Neuron (in vitro differentiated cells): ENCODE measurements around the gene SLC37A3.
"Not testable (repeated sequence)": the region's sequence is repeated elsewhere in the genome, so short reads cannot be mapped to it uniquely, and the experiment has no call there.

Experiments used
- H2AFZ ChIP-seq: one replicate; pipeline ENCODE4 v1.6.1; 2013; ENCODE audit warnings: low read depth, mild to moderate bottlenecking, inconsistent platforms, low read length, moderate library complexity
- H3K27me3 ChIP-seq: one replicate; pipeline ENCODE4 v1.6.1; 2013; ENCODE audit warnings: low read length; ENCODE audit not compliant: insufficient read depth
- H3K36me3 ChIP-seq: one replicate; pipeline ENCODE4 v1.6.1; 2013; ENCODE audit warnings: low read length; ENCODE audit not compliant: insufficient read depth
- H3K4me1 ChIP-seq: one replicate; pipeline ENCODE4 v1.6.1; 2013; ENCODE audit warnings: low read length; ENCODE audit not compliant: insufficient read depth
- H3K4me3 ChIP-seq: 2 replicates; pipeline ENCODE4 v1.5.1; 2013; ENCODE audit warnings: mild to moderate bottlenecking, low read length, moderate library complexity
- H3K9me3 ChIP-seq: one replicate; pipeline ENCODE4 v1.6.1; 2013; ENCODE audit warnings: low read length

SLC37A3 gene

DNA sequence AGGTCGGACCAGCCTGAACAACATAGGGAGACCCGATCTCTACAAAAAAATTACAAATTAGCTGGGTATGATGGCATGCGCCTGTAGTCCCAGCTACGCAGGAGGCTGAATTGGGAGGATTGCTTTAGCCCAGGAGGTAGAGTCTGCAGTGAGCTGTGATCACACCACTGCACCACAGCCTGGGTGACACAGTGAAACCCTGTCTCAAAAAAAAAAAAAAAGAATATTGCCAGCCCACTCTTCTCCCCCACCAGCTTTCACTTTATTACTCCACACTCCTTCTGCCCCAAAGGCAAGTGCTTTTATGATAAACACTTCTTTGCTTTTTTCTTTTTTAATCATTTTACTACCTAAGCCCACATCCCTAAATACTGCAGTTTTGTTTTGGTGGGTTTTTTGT lies 20.3 kb upstream of the SLC37A3 start:
- Histone ChIP-seq H3K9me3 (no peaks in the 10 kb centered on the region), H3K4me3 (no peak overlapping the region), H3K4me1 (no peaks in the 10 kb centered on the region)

GRCh38 chr7:140418156-140418472 lies 19.8 kb upstream of the SLC37A3 start:
- H3K4me3 ChIP-seq, H3K9me3 ChIP-seq: not testable (repeated sequence)

More for the DNA sequence above, 20.3 kb upstream of the SLC37A3 start:
- H2AFZ ChIP-seq = no peak overlapping the region
- H3K27me3 ChIP-seq = no peaks in the 10 kb centered on the region
- H3K36me3 ChIP-seq = no peaks in the 10 kb centered on the region

GRCh38 chr7:140417456-140418155 lies 19.3 kb upstream of the SLC37A3 start:
- H2AFZ ChIP-seq = no peak overlapping the region
- H3K36me3 ChIP-seq = no peaks in the 10 kb centered on the region
- no peaks in the 10 kb centered on the region for H3K4me1 ChIP-seq
- H3K4me3 ChIP-seq = no peak overlapping the region
- no peaks in the 10 kb centered on the region for H3K27me3 ChIP-seq
- H3K9me3 ChIP-seq = no peaks in the 10 kb centered on the region

More at GRCh38 chr7:140418156-140418472, 19.8 kb upstream of the SLC37A3 start:
- not testable (repeated sequence) for H2AFZ ChIP-seq, H3K36me3 ChIP-seq, H3K4me1 ChIP-seq, H3K27me3 ChIP-seq

DNA sequence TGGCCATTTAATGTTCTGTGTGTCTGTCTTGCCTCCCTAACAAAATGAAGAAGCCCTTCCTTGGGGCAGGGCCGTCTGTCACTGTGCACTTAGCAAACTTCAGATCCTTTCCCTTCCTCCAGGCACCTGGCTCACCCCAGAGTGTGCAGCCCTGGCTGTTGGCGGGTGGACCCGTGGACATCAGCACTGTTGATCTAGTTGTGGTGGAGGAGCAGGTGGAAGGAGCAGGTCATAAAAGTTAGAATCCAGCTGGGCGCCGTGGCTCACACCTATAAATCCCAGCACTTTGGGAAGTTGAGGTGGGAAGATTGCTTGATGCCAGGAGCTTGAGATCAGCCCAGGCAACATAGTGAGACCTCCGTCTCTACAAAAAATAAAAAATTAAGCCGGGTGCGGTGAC lies 18.2 kb upstream of the SLC37A3 start:
- Histone ChIP-seq H2AFZ (no peak overlapping the region), H3K27me3 (no peaks in the 10 kb centered on the region), H3K4me3 (no peak overlapping the region), H3K4me1 (no peaks in the 10 kb centered on the region), H3K36me3 (no peaks in the 10 kb centered on the region), H3K9me3 (no peaks in the 10 kb centered on the region)

DNA sequence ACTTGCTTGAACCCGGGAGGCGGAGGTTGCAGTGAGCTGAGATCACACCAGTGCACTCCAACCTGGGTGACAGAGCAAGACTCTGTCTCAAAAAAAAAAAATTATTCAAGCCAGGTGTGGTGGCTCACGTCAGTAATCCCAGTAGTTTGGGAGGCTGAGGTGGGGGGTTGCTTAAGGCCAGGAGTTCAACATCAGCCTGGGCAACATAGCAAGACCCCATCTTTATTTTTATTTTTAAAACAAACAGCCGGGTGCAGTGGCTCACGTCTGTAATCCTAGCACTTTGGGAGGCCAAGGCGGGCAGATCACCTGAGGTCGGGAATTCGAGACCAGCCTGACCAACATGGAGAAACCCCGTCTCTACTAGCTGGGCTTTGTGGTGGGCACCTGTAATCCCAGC lies 17.5 kb upstream of the SLC37A3 start:
- H3K9me3 ChIP-seq, H3K27me3 ChIP-seq, H3K4me3 ChIP-seq, H2AFZ ChIP-seq, H3K36me3 ChIP-seq, H3K4me1 ChIP-seq: not testable (repeated sequence)

DNA sequence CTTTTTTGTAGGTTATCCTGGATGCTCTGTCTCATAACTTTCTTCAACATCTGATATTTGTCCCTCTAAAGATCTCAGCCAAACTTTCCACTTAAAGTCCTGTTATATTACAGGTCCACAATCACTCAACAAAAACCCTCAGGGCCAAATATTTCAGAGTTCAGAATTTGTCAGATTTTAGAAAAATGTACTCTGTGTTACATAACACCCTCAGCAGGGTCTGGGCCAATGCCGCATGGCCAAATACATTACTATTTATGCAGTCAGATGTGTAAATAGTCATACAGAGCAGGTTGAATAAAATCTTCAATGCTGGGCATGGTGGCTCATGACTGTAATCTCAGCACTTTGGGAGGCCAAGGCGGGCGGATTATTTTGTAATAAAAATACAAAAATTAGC lies 17.0 kb upstream of the SLC37A3 start:
- Histone ChIP-seq H2AFZ (no peak overlapping the region), H3K27me3 (no peaks in the 10 kb centered on the region), H3K4me3 (no peak overlapping the region), H3K36me3 (no peaks in the 10 kb centered on the region), H3K4me1 (no peaks in the 10 kb centered on the region), H3K9me3 (no peaks in the 10 kb centered on the region)

DNA sequence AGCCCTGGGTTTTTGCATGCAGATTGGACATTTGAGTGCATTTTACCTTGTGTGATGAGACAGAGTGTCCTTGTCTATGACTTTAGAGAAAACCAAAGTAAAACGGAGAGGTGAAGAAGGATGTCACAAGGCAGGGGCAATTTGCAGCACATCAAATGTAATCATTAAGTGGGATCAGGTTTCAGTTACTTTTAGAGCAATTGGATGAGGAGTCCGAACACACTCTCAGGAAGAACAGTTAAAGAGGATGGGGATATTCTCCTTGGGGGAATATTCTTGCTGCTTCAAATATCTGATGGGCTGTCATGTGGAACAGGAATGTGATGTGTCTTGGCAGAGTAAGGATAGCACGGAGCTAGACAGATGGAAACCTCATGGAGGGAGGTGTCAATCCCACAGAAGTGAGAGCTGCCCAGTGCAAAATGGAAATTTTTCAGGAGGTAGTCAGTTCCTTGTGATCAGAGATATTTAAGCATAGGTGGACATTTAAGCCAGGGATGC lies 6.3 kb upstream of the SLC37A3 start:
- no peaks in the 10 kb centered on the region for H3K9me3 ChIP-seq
- H3K27me3 ChIP-seq = peaks cover 16% of the 10 kb centered on the region
- H3K4me3 ChIP-seq = no peak overlapping the region
- no peak overlapping the region for H2AFZ ChIP-seq
- H3K4me1 ChIP-seq = no peaks in the 10 kb centered on the region
- H3K36me3 ChIP-seq = no peaks in the 10 kb centered on the region

DNA sequence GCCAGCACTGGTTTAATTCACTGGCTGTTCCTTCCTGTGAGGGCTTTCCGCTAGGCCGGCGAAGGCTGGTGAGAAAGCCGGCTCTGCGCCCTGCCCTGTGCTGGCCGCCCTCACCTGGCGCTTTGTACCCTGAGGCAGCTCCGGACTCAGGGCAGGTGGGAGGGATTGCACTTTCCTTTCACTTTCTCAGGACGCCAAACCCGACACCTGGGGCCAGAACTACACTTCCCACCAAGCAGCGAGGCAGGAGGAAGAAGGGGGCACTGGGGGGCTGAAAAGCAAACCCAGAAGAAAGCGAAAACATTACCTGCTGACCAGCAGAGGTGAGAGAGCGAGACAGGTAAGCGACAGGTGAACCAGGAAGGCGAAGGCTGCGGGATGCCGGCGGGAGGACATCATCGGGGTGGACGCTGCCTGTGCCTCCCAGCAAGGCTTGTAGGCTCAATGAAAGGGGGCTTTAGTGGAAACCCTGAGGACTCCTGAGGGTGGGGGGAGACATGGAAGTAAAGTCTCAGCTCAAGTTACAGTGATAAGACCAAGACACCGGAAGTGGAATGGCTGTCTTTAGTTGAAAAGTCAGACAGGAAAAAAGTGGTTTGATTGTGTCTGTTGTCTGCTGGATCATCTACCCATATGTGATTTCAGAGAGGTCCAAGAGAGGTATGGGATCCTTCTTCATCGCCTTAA lies 5.7 kb upstream of the SLC37A3 start, which contains the start of gene RAB19:
TSS of gene RAB19 (plus strand) at position 181 of the 687 bp plus-strand sequence. CDS start 3,589 bp downstream, outside the sequence.
- Histone ChIP-seq H3K4me3 (no peak within 1 kb of the TSS), H3K36me3 (no peaks in the 10 kb centered on the region), H2AFZ (no peak within 1 kb of the TSS), H3K27me3 (peaks cover 16% of the 10 kb centered on the region), H3K9me3 (no peaks in the 10 kb centered on the region), H3K4me1 (no peaks in the 10 kb centered on the region)

GRCh38 chr7:140402178-140402835 lies 4.0 kb upstream of the SLC37A3 start:
- Histone ChIP-seq H3K27me3 (peaks cover 16% of the 10 kb centered on the region), H3K4me1 (peaks cover 2% of the 10 kb centered on the region), H3K36me3 (no peaks in the 10 kb centered on the region), H3K4me3 (no peak overlapping the region), H3K9me3 (no peaks in the 10 kb centered on the region), H2AFZ (no peak overlapping the region)

DNA sequence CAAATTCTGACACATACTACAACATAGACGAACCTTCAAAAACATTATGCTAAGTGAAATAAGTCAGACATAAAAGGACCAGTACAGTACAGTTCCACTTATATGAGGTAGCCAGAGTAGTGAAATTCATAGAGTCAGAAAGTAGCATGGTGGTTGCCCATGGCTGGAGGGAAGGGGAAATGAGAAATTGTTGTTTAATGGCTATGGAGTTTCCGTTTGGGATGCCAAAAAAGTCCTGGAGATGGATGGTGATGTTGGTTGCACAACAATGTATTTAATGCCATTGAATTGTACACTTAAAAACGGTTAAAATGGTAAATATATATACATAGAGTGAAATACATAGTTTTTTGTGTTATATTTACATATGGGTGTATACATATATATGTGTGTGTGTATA lies 2.1 kb upstream of the SLC37A3 start:
- Histone ChIP-seq H3K36me3 (no peaks in the 10 kb centered on the region), H3K4me1 (peaks cover 2% of the 10 kb centered on the region), H3K9me3 (no peaks in the 10 kb centered on the region), H2AFZ (no peak overlapping the region), H3K27me3 (peaks cover 16% of the 10 kb centered on the region), H3K4me3 (no peak overlapping the region)

GRCh38 chr7:140398821-140399220 lies 491 bp upstream of the SLC37A3 start:
- H3K27me3 ChIP-seq = peaks cover 6% of the 10 kb centered on the region
- peak overlapping the region; percentile 90 for H2AFZ ChIP-seq
- H3K9me3 ChIP-seq = no peaks in the 10 kb centered on the region
- peak overlapping the region; percentile 82 for H3K4me3 ChIP-seq
- no peaks in the 10 kb centered on the region for H3K36me3 ChIP-seq
- peaks cover 2% of the 10 kb centered on the region for H3K4me1 ChIP-seq

DNA sequence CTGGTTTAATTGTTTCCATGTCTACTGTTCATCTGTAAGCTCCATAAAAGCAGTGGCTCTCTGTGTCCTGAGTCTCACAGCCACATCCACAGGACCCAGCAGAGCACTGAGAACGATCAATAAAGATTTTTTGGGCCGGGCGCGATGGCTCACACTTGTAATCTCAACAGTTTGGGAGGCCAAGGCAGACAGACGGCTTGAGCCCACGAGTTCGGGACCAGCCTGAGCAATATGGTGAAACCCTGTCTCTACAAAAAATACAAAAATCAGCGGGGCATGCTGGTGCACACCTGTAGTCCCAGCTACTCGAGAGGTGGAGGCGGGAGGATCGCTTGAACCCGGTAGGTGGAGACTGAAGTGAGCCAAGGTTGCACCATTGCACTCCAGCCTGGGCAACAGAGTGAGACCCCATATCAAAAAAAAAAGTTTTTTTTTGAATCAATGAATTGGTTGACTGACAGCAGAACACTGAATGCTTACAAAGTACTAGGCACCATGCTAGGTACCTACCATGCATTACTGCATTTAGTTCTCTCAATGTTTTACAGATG lies 4.5 kb downstream of the SLC37A3 start:
- Histone ChIP-seq H3K9me3 (no peaks in the 10 kb centered on the region), H3K27me3 (no peaks in the 10 kb centered on the region), H3K36me3 (no peaks in the 10 kb centered on the region), H3K4me3 (no peak overlapping the region), H3K4me1 (peaks cover 2% of the 10 kb centered on the region), H2AFZ (no peak overlapping the region)

DNA sequence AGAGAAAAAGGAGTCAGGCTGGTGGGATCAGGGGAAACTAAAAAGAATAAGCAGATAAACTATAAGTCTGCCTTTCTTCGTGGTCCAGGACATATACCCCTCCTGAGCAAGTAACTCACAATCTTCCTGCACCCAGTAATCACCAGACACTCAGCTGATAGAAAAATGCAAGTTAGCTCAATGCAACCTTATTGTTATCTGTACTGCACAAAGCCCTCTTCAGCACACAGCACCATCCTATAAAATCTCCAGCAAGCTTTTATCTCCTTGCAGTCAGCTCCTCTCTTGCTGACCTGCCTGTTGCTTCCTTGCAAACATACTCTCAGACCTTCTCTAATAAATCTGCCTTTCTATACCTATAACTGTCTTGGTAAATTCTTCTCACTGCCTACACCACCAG lies 6.7 kb downstream of the SLC37A3 start:
- Histone ChIP-seq H3K9me3 (no peaks in the 10 kb centered on the region), H3K4me3 (no peak overlapping the region), H3K27me3 (no peaks in the 10 kb centered on the region), H3K36me3 (no peaks in the 10 kb centered on the region), H2AFZ (no peak overlapping the region), H3K4me1 (no peaks in the 10 kb centered on the region)
